IMR-90 (cell line): ENCODE data around the gene ZC2HC1C. TPM values are rescaled to one million over a fixed set of nuclear protein-coding genes. Genes with fewer than 3 reads are reported as not detected.

Experiments
- ATAC-seq: fragments of 200-7000 bp; cut with Tn5 transposase; 2 replicates; pipeline ENCODE4 v1.9.1; 2020; ENCODE audit warnings: low read depth, mild to moderate bottlenecking, moderate library complexity
- BruUV-seq: library from RNA; stranded (reverse); fragments of 400-500 nt; replicated peaks from 2 replicates; lab custom pipeline; 2021; lab: Mats Ljungman, UMichigan
- CTCF ChIA-PET: fragments of 300-600 bp; formaldehyde crosslinking; extraction: SDS; loops from one replicate; lab custom pipeline; 2021; ENCODE audit warnings: antibody characterized with exemption; lab: Yijun Ruan, JAX
- POLR2A ChIA-PET: fragments of 300-600 bp; sonication (Branson Sonifier 250); formaldehyde crosslinking; loops from one replicate; lab custom pipeline; 2022; ENCODE audit warnings: antibody characterized with exemption; ENCODE audit not compliant: unreplicated experiment; lab: Charles Lee
- DNase-seq: peaks from one replicate; pipeline ENCODE4 v3.0.0; 2013
- H2AFZ ChIP-seq: replicated peaks from 2 replicates; pipeline ENCODE3; 2013; ENCODE audit warnings: low read length, mild to moderate bottlenecking; ENCODE audit not compliant: poor library complexity
- H2AK5ac ChIP-seq: 2 replicates; pipeline ENCODE4 v1.6.1; 2013; ENCODE audit warnings: low read depth, low read length, inconsistent platforms
- H2AK9ac ChIP-seq: replicated peaks from 2 replicates; pipeline ENCODE3; 2013; ENCODE audit warnings: mild to moderate bottlenecking, low read depth, low read length, moderate library complexity; ENCODE audit not compliant: poor library complexity
- H2BK120ac ChIP-seq: 2 replicates; pipeline ENCODE4 v1.6.1; 2013; ENCODE audit warnings: low read depth, low read length, inconsistent platforms
- H2BK15ac ChIP-seq: 3 replicates; pipeline ENCODE4 v1.6.1; 2013; ENCODE audit warnings: low read depth, low read length, inconsistent platforms
- H2BK20ac ChIP-seq: 2 replicates; pipeline ENCODE4 v1.6.1; 2013; ENCODE audit warnings: low read depth, mild to moderate bottlenecking, inconsistent platforms, low read length, moderate library complexity
- H2BK5ac ChIP-seq: 2 replicates; pipeline ENCODE4 v1.6.1; 2013; ENCODE audit warnings: mild to moderate bottlenecking, low read depth, low read length, inconsistent platforms; ENCODE audit not compliant: poor library complexity, severe bottlenecking
- H3K14ac ChIP-seq: replicated peaks from 2 replicates; pipeline ENCODE4 v1.6.1; 2013; ENCODE audit warnings: low read depth, low read length, inconsistent platforms
- H3K18ac ChIP-seq: 2 replicates; pipeline ENCODE4 v1.6.1; 2013; ENCODE audit warnings: low read depth, low read length, control low read depth
- H3K23ac ChIP-seq: 2 replicates; pipeline ENCODE4 v1.6.1; 2013; ENCODE audit warnings: low read depth, low read length, inconsistent platforms
- H3K27ac ChIP-seq: 2 replicates; pipeline ENCODE4 v1.5.1; 2013; ENCODE audit warnings: mild to moderate bottlenecking, control low read depth, low read length; ENCODE audit not compliant: insufficient read depth
- H3K27me3 ChIP-seq: 2 replicates; pipeline ENCODE4 v1.6.1; 2013; ENCODE audit warnings: low read length; ENCODE audit not compliant: control insufficient read depth, insufficient read depth
- H3K36me3 ChIP-seq: 2 replicates; pipeline ENCODE4 v1.6.1; 2013; ENCODE audit warnings: low read length, mixed read lengths; ENCODE audit not compliant: control insufficient read depth, insufficient read depth
- H3K4ac ChIP-seq: 2 replicates; pipeline ENCODE4 v1.6.1; 2013; ENCODE audit warnings: low read depth, low read length, inconsistent platforms
- H3K4me1 ChIP-seq: 2 replicates; pipeline ENCODE4 v1.6.1; 2013; ENCODE audit warnings: low read length, mixed read lengths; ENCODE audit not compliant: control insufficient read depth, insufficient read depth
- H3K4me2 ChIP-seq: 2 replicates; pipeline ENCODE4 v1.6.1; 2013; ENCODE audit warnings: low read depth, mild to moderate bottlenecking, control low read depth, low read length, moderate library complexity
- H3K4me3 ChIP-seq: 2 replicates; pipeline ENCODE4 v1.5.1; 2013; ENCODE audit warnings: low read depth, mild to moderate bottlenecking, control low read depth, low read length, moderate library complexity; ENCODE audit not compliant: insufficient read depth
- H3K56ac ChIP-seq: 2 replicates; pipeline ENCODE4 v1.6.1; 2013; ENCODE audit warnings: low read length, inconsistent platforms; ENCODE audit not compliant: insufficient read depth; ENCODE audit errors: extremely low read depth
- H3K79me1 ChIP-seq, 2 experiments: 2 replicates each; pipeline ENCODE4 v1.6.1; 2013; ENCODE audit warnings: low read length in 2 of 2, inconsistent platforms in 1 of 2, low read depth in 1 of 2
- H3K9ac ChIP-seq: 2 replicates; pipeline ENCODE4 v1.6.1; 2013; ENCODE audit warnings: low read depth, low read length, control low read depth
- H3K9me1 ChIP-seq: 2 replicates; pipeline ENCODE4 v1.6.1; 2013; ENCODE audit warnings: low read length, inconsistent platforms; ENCODE audit not compliant: insufficient read depth
- H3K9me3 ChIP-seq: 2 replicates; pipeline ENCODE4 v1.6.1; 2013; ENCODE audit warnings: low read length; ENCODE audit not compliant: control insufficient read depth, insufficient read depth
- H4K20me1 ChIP-seq: 2 replicates; pipeline ENCODE4 v1.6.1; 2013; ENCODE audit warnings: low read length, inconsistent platforms; ENCODE audit not compliant: insufficient read depth
- H4K5ac ChIP-seq: 2 replicates; pipeline ENCODE4 v1.6.1; 2013; ENCODE audit warnings: mild to moderate bottlenecking, low read depth, low read length, control low read depth
- H4K8ac ChIP-seq, 2 experiments: 2 replicates each; pipeline ENCODE4 v1.6.1; 2013; ENCODE audit warnings: low read depth in 2 of 2, low read length in 2 of 2, control low read depth in 1 of 2, inconsistent platforms in 1 of 2
- H4K91ac ChIP-seq: 2 replicates; pipeline ENCODE4 v1.6.1; 2013; ENCODE audit warnings: low read depth, low read length, inconsistent platforms; ENCODE audit not compliant: insufficient read depth
- ELK1 ChIP-seq: fragments of 150-350 bp; IDR thresholded peaks from 2 replicates; pipeline ENCODE4 v1.6.1; 2016; ENCODE audit warnings: low read depth, mild to moderate bottlenecking, low read length, moderate library complexity, borderline replicate concordance
- MAFK ChIP-seq: IDR thresholded peaks from 2 replicates; pipeline ENCODE4 v1.6.1; 2012; ENCODE audit warnings: low read depth, low read length, improper control_type of control experiment
- SMC3 ChIP-seq: fragments of 150-350 bp; IDR thresholded peaks from 2 replicates; pipeline ENCODE4 v1.6.1; 2016; ENCODE audit warnings: low read depth, mild to moderate bottlenecking, antibody characterized with exemption, low read length, moderate library complexity
- WGBS, 2 experiments: methylation state at CpG; one replicate each; pipeline versions ENCODE4 v1.1.5 to v1.1.7; 2013; ENCODE audit warnings: missing lambda C conversion rate in 2 of 2; ENCODE audit not compliant: insufficient read length in 1 of 2; ENCODE audit errors: extremely low coverage in 2 of 2; 5-methylcytosine and 5-hydroxymethylcytosine counted together
- dilution Hi-C: fragments of 300-500 bp; cut with HindIII; formaldehyde crosslinking; loops from one replicate; pipeline ENCODE4 v1.14.3; 2018; ENCODE audit warnings: low sequenced_read_pairs; ENCODE audit not compliant: unreplicated experiment
- in situ Hi-C: fragments of 300-500 bp; cut with MboI; formaldehyde crosslinking; loops from 3 replicates; pipeline ENCODE4 v1.14.3; 2019; ENCODE audit warnings: low sequenced_read_pairs, inconsistent platforms, mixed read lengths
- intact Hi-C: fragments of 100-400 bp; cut with micrococcal nuclease; formaldehyde crosslinking; loops from 2 replicates; pipeline ENCODE4 v1.10.0; 2022
- polyA plus RNA-seq, 3 experiments: library from polyadenylated mRNA; depleted of rRNA; stranded (reverse); fragments of >200 nt; gene quantifications; 2 replicates each; pipeline ENCODE4 v1.2.3, GENCODE V29; 2012; ENCODE audit warnings: low replicate concordance in 1 of 3
- total RNA-seq: library from RNA; depleted of rRNA; stranded (reverse); fragments of >200 nt; gene quantifications from 2 replicates; pipeline ENCODE4 v1.2.3, GENCODE V29; 2012

Gene ZC2HC1C
- total and polyA plus RNA-seq, 2 of the 4 experiments (the other 2 are of a cell fraction): 0.15 to 0.54 TPM

GRCh38 chr14:75042035-75042434 is 27.4 kb upstream of the ZC2HC1C start:
- WGBS, 2 experiments: 27% methylated on average over 3 of the region's 6 CpGs; no CpG with 5 or more reads in 1 of the 2 experiments
- H2BK15ac ChIP-seq: no peak overlapping the region; the same call in 2 of the 3 replicates
- no TSS peak for BruUV-seq
- peaks cover 3% of the 10 kb centered on the region; the same call in 1 of the 2 replicates for H3K36me3 ChIP-seq
- H4K20me1 ChIP-seq: no peaks in the 10 kb centered on the region
- peak overlapping the region; percentile 14; the same call in 1 of the 2 replicates for H3K4me2 ChIP-seq
- H3K14ac ChIP-seq: peak overlapping the region; percentile 91
- DNase-seq (no peak), ATAC-seq (peak; percentile 21; the same call in 1 of the 2 replicates)
- peaks cover 5 to 20% of the 10 kb centered on the region in 2 experiments; a peak in 2 of 4 replicates for H3K79me1 ChIP-seq
- no peak overlapping the region for H2AK9ac ChIP-seq
- no peak overlapping the region for H3K56ac ChIP-seq
- peak overlapping the region; percentile 46 for H3K4ac ChIP-seq
- H4K8ac ChIP-seq: peak overlapping the region; percentile 4 to 20; a peak in 1 of 4 replicates
- no peaks in the 10 kb centered on the region for H3K27me3 ChIP-seq
- dilution Hi-C loops: no loop called here
- peak overlapping the region; percentile 49 for H3K9ac ChIP-seq
- CTCF ChIA-PET: no interaction called here
- no peak overlapping the region for H2BK20ac ChIP-seq
- no peak overlapping the region for H4K91ac ChIP-seq
- TF ChIP-seq ELK1 (no peak), SMC3 (no peak), MAFK (peak; percentile 73)
- H4K5ac ChIP-seq: peak overlapping the region; percentile 17
- POLR2A ChIA-PET: no interaction called here
- in situ Hi-C loops: no loop called here
- H2BK120ac ChIP-seq: peak overlapping the region; percentile 9
- peaks cover 16% of the 10 kb centered on the region for H3K9me1 ChIP-seq
- peak overlapping the region; percentile 9 for H2BK5ac ChIP-seq
- H3K4me3 ChIP-seq: no peak overlapping the region
- intact Hi-C loops: no loop called here
- H3K4me1 ChIP-seq: peaks cover 13% of the 10 kb centered on the region
- H3K23ac ChIP-seq: peak overlapping the region; percentile 29
- H3K27ac ChIP-seq: peak overlapping the region; percentile 74
- peak overlapping the region; percentile 45 for H2AFZ ChIP-seq
- no peaks in the 10 kb centered on the region for H3K9me3 ChIP-seq
- H2AK5ac ChIP-seq: peak overlapping the region; percentile 27
- peak overlapping the region; percentile 69 for H3K18ac ChIP-seq
